Keratinocyte (primary cell): ENCODE data around the gene RACGAP1.

Source experiments
- EZH2 ChIP-seq: IDR thresholded peaks from one replicate; pipeline ENCODE4 v1.6.1; 2012; ENCODE audit warnings: inconsistent platforms, mild to moderate bottlenecking, low read length, moderate library complexity
- TF ChIP-seq, protein P1 (sequence below), 3 experiments: IDR thresholded peaks in 1 of 3; conservative IDR thresholded peaks in 1 of 3; optimal IDR thresholded peaks in 1 of 3; 2 replicates in 2 of 3; 3 replicates in 1 of 3; pipeline versions ENCODE3 to v1.5.1; 2011; ENCODE audit warnings: low read length in 3 of 3, mild to moderate bottlenecking in 3 of 3, moderate library complexity in 2 of 3, control low read depth in 1 of 3, inconsistent platforms in 1 of 3; ENCODE audit not compliant: insufficient read depth in 2 of 3; ENCODE audit errors: extremely low read depth in 1 of 3

- TF ChIP-seq, protein P1, sequence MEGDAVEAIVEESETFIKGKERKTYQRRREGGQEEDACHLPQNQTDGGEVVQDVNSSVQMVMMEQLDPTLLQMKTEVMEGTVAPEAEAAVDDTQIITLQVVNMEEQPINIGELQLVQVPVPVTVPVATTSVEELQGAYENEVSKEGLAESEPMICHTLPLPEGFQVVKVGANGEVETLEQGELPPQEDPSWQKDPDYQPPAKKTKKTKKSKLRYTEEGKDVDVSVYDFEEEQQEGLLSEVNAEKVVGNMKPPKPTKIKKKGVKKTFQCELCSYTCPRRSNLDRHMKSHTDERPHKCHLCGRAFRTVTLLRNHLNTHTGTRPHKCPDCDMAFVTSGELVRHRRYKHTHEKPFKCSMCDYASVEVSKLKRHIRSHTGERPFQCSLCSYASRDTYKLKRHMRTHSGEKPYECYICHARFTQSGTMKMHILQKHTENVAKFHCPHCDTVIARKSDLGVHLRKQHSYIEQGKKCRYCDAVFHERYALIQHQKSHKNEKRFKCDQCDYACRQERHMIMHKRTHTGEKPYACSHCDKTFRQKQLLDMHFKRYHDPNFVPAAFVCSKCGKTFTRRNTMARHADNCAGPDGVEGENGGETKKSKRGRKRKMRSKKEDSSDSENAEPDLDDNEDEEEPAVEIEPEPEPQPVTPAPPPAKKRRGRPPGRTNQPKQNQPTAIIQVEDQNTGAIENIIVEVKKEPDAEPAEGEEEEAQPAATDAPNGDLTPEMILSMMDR (optimal IDR thresholded peaks at IDR 0.05 in 1 of 3, IDR thresholded peaks at IDR 0.05 in 1 of 3, conservative IDR thresholded peaks at IDR 0.05 in 1 of 3; ENCODE audit: extremely low read depth in 1 of 3, insufficient read depth in 2 of 3, low read length in 3 of 3): no peak
- TF ChIP-seq EZH2: no peak
These were observed 2.4 kb downstream of the RACGAP1 start for GRCh38 chr12:50022903-50023302.
